GM21576 (cell line): ENCODE measurements around the gene BIN2.
"Not testable (repeated sequence)": the region's sequence is repeated elsewhere in the genome, so short reads cannot be mapped to it uniquely, and the experiment has no call there.

Experiments
- ATAC-seq: cut with Tn5 transposase; IDR thresholded peaks from one replicate; pipeline ENCODE4 v1.9.1; 2021; ENCODE audit warnings: mild to moderate bottlenecking, moderate library complexity; ENCODE audit not compliant: unreplicated experiment

Gene BIN2

DNA sequence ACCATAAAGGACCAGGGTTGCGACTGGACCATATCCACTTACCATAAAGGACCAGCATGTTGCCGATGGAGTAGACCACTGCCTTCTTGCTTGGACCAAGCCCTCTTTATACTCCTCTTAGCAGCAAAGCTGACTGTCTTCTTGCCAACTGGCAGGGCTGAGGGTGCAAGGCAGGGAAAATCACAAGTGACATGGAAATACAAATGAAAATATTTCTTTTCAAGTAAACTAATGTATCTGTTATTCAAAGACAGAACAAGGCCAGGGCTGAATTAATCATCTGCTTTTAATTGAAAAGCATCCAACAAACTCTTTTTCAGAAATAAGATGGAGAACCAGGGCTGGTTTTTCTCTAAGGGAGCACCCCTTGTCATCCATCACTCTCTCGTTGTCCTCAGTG lies 22.6 kb upstream of the BIN2 start, which contains the start of gene CELA1:
Gene CELA1, minus strand, starts transcription at position 99 of the 400 bp plus-strand sequence. Its CDS starts 41 bp downstream, at position 58.
- ATAC-seq: no peak

- ATAC-seq: no peak
Measured at GRCh38 chr12:51345681-51346080, 21.7 kb upstream of the BIN2 start.

GRCh38 chr12:51343201-51343600 lies 19.2 kb upstream of the BIN2 start:
- ATAC-seq: no peak

- ATAC-seq: no peak
Measured at GRCh38 chr12:51342416-51342815, 18.4 kb upstream of the BIN2 start.

GRCh38 chr12:51341251-51342007 lies 17.5 kb upstream of the BIN2 start:
- no peak for ATAC-seq

GRCh38 chr12:51339750-51340149 lies 15.8 kb upstream of the BIN2 start:
- ATAC-seq: no peak

GRCh38 chr12:51337336-51337735 lies 13.4 kb upstream of the BIN2 start:
- not testable (repeated sequence) for ATAC-seq

DNA sequence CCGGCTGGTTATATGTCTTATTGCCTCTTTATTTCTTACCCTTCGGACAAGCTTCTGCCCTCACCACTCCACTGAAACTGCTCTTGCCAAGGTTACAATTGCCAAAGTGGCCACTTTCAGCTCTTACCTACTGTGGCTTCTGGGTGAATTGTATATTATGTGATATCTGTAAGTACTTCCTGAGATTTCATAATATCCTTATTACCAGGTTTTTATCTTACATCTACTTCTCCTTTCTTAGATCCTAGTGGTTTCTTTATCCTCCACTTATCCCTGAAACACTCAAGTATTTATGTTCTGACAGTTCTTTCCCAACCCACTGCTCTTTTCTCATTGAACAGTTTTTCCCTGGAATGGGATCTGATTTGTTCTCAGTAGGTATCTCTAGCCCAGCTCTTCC lies 12.0 kb upstream of the BIN2 start:
- no peak for ATAC-seq

DNA sequence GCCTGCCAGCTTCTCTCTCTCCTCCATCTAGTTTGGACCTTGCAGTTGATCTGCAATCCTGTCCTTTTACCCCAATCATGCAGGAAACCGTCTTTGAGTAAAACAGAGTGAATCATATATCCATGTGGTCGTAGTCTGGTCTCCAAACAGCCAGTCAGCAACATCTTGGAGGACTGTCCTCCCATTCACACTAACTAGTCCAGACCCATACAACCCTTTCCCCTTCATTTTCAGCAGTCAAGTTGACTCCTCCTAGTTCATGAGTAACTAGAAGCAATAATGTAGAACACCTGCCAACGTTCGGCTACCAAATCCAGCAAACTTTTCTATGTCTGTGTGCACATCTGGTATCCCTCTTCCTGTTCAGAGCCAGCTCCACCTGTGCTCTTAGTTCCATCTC lies 10.8 kb upstream of the BIN2 start:
- ATAC-seq: no peak

GRCh38 chr12:51333536-51333935 lies 9.6 kb upstream of the BIN2 start:
- no peak for ATAC-seq

DNA sequence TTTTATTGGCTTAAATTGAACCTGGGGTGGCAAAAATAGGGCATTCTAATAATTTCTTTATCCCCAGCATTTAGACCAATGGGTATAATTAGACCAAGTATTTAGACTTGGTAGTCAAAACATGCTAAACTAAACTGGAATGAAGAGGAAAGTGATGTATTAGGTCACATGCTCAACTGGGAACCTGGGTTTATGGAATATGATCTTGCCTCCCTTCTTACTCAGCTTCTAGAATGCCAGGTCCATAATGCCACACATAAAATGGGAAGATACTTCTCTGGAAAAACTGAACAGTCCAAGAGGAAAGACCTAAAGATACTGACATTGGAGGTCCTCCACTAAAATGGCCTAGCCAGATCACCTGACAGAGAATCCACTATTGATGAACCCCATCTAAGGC lies 6.2 kb upstream of the BIN2 start:
- no peak for ATAC-seq

- ATAC-seq: no peak
Measured at GRCh38 chr12:51329742-51330141, 5.8 kb upstream of the BIN2 start.

DNA sequence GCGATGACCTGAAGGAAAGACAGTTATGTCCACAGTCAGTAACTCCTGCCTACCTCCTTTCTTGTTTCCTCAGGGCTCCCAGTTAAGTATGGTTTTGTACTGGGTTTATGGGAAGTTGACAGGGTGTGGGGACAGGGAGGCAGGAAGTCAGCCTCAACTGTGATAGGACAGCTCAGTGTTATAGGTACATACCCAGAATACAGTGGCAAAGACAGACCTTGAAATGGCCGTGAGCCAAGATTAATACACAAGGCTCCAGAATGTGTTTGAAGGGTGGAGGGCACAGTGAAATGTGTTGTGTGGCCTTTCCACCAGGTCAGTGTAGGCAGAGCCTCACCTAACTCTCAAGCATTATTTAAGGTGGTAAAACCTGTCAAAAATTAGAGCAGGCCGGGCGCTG lies 4.6 kb upstream of the BIN2 start:
- no peak for ATAC-seq

DNA sequence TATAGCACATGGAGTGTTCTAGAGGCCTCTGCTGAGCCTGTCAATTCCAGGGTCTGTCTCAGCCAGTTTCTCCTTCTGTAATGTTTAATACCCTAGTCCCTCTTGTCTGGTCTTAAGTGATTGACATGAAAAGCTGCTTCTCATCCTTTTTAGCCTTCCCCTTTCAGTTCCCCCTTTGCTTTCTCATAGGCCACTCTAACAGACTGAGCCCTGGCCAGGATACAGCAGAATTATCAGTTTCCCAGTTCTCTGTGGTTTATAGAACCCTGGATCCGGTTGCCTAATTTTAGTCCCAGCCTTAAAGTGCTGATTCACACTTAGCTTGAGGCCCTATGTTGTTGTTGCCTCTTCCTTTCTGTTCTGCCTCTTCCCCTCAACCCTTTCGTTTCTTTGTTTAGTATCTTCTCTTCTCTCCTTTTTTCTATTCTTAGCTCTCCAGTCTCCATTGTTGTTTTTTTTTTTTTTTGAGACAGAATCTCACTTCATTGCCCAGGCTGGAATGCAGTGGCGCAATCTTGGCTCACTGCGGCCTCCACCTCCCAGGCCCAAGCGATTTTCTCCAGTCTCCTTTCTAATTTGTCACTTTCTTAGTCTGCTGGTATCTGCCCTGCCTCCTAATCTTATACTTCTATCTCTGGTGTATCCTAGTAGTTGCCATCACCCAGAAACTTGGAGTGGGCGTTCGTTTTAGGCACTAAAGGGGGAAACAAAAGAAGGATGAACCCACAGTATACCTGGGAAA lies 2.9 kb upstream of the BIN2 start:
- peak; percentile 49 for ATAC-seq

DNA sequence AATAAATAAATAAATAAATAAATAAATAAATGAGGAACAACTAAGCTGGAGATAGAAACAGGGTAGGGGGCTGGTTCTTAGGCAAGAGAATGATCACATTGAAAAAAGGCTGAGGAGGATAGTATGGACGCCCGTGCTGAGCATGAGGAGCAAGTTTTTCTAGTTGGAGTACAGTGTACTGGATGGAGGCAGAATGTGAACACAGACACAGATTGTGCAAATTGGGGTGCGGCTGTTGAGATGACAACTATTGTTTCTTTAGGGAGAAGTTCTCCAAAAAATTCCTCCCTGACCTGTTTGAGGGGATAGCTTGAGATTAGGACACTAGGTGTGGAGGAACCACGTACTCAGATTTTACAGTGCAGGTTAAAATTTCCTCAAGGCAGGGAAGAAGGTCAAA lies 979 bp upstream of the BIN2 start:
- no peak for ATAC-seq

GRCh38 chr12:51323317-51323960 lies 535 bp downstream of the BIN2 start:
- ATAC-seq: peak; percentile 2

- ATAC-seq: no peak
Measured at GRCh38 chr12:51322452-51322851, 1.5 kb downstream of the BIN2 start.

DNA sequence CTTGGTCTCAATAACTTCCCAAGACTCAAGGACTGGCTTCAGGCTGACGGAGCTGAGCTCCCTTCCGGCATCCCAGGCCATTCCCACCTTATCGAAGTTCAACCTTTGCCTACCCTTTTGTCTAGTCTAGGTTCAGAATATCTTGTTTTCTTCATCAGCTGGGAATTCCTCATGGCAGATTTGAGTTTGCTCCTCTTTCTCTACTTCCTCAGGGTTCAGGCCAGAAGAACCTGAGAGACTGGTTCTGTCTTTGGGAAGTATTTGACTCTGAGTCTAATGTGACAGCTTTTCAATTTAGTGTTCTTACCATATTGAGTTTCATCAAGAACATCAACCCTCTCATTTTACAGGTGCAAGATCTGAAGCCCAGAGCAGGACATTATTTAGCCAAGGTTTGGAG lies 2.1 kb downstream of the BIN2 start:
- no peak for ATAC-seq

DNA sequence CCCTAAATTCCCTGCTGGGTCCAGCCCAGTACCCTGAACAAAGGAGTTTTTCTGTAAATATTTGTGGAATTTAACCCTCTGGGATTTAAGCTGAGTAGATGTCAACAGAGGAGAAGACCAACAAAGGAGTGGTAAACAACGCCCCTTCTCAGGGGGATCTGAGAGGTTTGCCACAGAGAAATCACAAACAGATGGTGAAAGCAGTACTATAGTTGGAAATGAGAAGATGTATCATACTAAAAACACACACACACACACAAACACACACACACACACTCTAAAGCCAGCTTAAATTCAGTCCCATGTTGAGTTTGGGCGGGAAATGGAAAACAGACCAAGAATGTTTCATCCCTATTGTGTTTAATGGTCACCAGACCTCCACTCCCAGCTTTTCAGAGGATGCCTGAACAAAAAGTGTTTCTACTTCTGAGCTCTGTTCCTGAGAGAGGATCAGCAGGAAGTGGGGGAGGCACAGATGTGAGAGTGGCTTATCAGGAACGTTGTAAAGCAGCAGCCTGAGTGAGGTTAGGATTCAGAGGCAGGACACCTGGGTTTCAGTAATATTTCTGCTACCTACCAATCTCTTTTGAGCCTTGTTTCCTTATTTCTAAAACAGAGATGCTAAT lies 3.2 kb downstream of the BIN2 start:
- ATAC-seq: no peak

GRCh38 chr12:51320311-51320694 lies 3.7 kb downstream of the BIN2 start:
- ATAC-seq: no peak

GRCh38 chr12:51318846-51319599 lies 5.0 kb downstream of the BIN2 start:
- ATAC-seq: no peak
